ENCODE measurements around the gene FOXP2.
"Not testable (repeated sequence)": the region's sequence is repeated elsewhere in the genome, so short reads cannot be mapped to it uniquely, and the experiment has no call there.

FOXP2 gene

DNA sequence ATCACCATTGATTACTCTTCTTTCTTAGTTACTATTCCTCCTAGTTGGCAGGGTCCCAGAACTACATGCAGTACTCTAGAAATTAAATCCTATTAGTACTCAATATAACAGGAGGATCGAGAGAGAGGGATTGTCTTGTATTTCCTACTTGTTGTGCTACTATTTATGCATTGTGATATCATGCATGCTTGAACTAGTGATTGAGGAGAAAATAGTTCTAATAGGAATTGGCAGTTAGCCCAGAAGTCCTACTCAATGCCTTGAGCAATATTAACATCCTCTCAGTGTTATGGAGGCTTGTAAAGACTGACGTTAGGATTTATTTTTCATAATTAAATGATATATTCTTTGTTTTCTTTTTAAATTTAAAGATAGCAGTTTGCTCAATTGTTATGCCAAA, 67.4 kb downstream of the FOXP2 start:
- TF ChIP-seq EZH2phosphoT487 (IDR thresholded peaks at IDR 0.05; ENCODE audit: low read depth): no peak
- TF ChIP-seq, protein P1, sequence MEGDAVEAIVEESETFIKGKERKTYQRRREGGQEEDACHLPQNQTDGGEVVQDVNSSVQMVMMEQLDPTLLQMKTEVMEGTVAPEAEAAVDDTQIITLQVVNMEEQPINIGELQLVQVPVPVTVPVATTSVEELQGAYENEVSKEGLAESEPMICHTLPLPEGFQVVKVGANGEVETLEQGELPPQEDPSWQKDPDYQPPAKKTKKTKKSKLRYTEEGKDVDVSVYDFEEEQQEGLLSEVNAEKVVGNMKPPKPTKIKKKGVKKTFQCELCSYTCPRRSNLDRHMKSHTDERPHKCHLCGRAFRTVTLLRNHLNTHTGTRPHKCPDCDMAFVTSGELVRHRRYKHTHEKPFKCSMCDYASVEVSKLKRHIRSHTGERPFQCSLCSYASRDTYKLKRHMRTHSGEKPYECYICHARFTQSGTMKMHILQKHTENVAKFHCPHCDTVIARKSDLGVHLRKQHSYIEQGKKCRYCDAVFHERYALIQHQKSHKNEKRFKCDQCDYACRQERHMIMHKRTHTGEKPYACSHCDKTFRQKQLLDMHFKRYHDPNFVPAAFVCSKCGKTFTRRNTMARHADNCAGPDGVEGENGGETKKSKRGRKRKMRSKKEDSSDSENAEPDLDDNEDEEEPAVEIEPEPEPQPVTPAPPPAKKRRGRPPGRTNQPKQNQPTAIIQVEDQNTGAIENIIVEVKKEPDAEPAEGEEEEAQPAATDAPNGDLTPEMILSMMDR (IDR thresholded peaks at IDR 0.05; ENCODE audit: low read depth, low read length): no peak
- Histone ChIP-seq H3K9ac (ENCODE audit: low read length) (no peak overlapping the region), H3K27ac (ENCODE audit: low read length) (no peak overlapping the region), H2AFZ (ENCODE audit: low read depth, low read length) (no peak overlapping the region), H3K36me3 (replicated peaks; ENCODE audit: low read depth, low read length) (peaks cover 3% of the 10 kb centered on the region), H3K9me3 (ENCODE audit: insufficient read depth, low read length) (no peaks in the 10 kb centered on the region), H3K4me1 (ENCODE audit: low read length) (no peaks in the 10 kb centered on the region), H3K79me2 (ENCODE audit: low read length) (no peaks in the 10 kb centered on the region), H3K4me2 (ENCODE audit: low read length) (no peak overlapping the region), H3K4me3 (ENCODE audit: low read length) (no peak overlapping the region), H4K20me1 (ENCODE audit: insufficient read depth, low read length) (no peaks in the 10 kb centered on the region), H3K27me3 (ENCODE audit: low read depth, low read length) (no peaks in the 10 kb centered on the region)

DNA sequence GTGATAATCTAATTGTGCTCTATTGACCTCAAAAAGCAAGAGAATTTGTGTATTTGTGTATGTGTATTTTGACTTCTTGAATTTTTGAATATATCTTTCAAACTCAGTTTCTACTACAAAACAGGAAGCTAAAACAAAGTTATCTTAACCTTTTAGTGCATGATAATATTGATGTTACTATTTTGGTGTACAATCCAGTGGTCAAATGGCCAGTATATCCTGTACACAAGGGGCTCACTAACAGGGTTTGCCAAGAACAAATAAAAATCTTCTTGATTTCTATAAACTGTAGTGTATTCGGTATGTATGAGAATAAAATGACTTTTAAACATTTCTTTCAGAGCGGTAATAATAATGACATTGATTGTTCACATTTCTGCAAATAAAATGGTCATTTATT, 69.6 kb downstream of the FOXP2 start:
- Histone ChIP-seq H2AFZ (ENCODE audit: low read depth, low read length) (no peak overlapping the region), H3K27me3 (ENCODE audit: low read depth, low read length) (no peaks in the 10 kb centered on the region), H3K4me2 (ENCODE audit: low read length) (no peak overlapping the region), H3K27ac (ENCODE audit: low read length) (no peak overlapping the region), H3K4me3 (ENCODE audit: low read length) (no peak overlapping the region), H3K79me2 (ENCODE audit: low read length) (no peaks in the 10 kb centered on the region), H3K36me3 (replicated peaks; ENCODE audit: low read depth, low read length) (peaks cover 3% of the 10 kb centered on the region), H3K9me3 (ENCODE audit: insufficient read depth, low read length) (no peaks in the 10 kb centered on the region; the same call in 1 of the 2 replicates), H3K4me1 (ENCODE audit: low read length) (no peaks in the 10 kb centered on the region), H3K9ac (ENCODE audit: low read length) (no peak overlapping the region), H4K20me1 (ENCODE audit: insufficient read depth, low read length) (no peaks in the 10 kb centered on the region)
- TF ChIP-seq, protein P1 (IDR thresholded peaks at IDR 0.05; ENCODE audit: low read depth, low read length): no peak
- no peak for TF ChIP-seq EZH2phosphoT487 (IDR thresholded peaks at IDR 0.05; ENCODE audit: low read depth)

DNA sequence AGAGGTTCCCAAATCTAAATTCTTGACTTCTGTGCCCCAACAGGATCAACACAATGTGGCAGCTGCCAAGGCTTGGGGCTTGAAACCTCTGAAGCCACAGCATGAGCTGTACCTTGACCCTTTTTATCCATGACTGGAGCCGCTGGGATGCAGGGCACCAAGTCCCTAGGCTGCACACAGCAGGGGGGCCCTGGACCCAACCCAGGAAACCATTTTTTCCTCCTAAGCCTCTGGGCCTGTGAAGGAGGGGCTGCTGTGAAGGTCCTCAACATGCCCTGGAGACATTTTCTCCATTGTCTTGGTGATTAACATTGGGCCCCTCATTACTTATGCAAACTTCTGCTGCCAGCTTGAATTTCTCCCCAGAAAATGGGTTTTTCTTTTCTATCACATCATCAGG, 72.6 kb downstream of the FOXP2 start:
- no peaks in the 10 kb centered on the region for H4K20me1 ChIP-seq (ENCODE audit: insufficient read depth, low read length)
- no peaks in the 10 kb centered on the region for H3K4me1 ChIP-seq (ENCODE audit: low read length)
- H3K9ac ChIP-seq (ENCODE audit: low read length): no peak overlapping the region
- H3K4me3 ChIP-seq (ENCODE audit: low read length): no peak overlapping the region
- no peak overlapping the region for H3K4me2 ChIP-seq (ENCODE audit: low read length)
- H3K36me3 ChIP-seq (replicated peaks; ENCODE audit: low read depth, low read length): peaks cover 3% of the 10 kb centered on the region
- TF ChIP-seq, protein P1 (IDR thresholded peaks at IDR 0.05; ENCODE audit: low read depth, low read length): no peak
- TF ChIP-seq EZH2phosphoT487 (IDR thresholded peaks at IDR 0.05; ENCODE audit: low read depth): no peak
- no peaks in the 10 kb centered on the region; the same call in 1 of the 2 replicates for H3K9me3 ChIP-seq (ENCODE audit: insufficient read depth, low read length)
- H3K79me2 ChIP-seq (ENCODE audit: low read length): no peaks in the 10 kb centered on the region
- H3K27ac ChIP-seq (ENCODE audit: low read length): no peak overlapping the region
- H3K27me3 ChIP-seq (ENCODE audit: low read depth, low read length): no peaks in the 10 kb centered on the region
- H2AFZ ChIP-seq (ENCODE audit: low read depth, low read length): no peak overlapping the region

DNA sequence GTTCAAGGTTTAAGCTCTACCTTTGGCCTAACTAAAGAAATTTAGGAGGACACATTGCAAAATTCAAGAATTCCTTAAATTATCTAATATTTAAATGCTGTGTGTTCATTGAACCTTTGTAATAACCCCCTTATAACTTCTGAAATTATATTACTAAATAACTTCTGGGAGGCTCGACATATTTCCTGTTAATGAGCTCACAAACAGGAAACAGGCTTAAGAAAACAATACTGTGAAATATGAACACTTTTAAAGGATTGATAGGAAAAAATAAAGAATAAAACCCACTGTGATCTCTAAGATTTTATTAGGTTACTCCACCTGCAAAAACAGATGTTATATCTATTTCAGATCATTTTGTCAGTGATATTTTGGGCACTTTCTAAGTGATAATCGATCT, 74.1 kb downstream of the FOXP2 start:
- Histone ChIP-seq H3K4me3 (ENCODE audit: low read length) (no peak overlapping the region), H3K9me3 (ENCODE audit: insufficient read depth, low read length) (no peaks in the 10 kb centered on the region; the same call in 1 of the 2 replicates), H3K4me2 (ENCODE audit: low read length) (no peak overlapping the region), H3K27ac (ENCODE audit: low read length) (no peak overlapping the region), H3K4me1 (ENCODE audit: low read length) (no peaks in the 10 kb centered on the region), H3K27me3 (ENCODE audit: low read depth, low read length) (no peaks in the 10 kb centered on the region), H2AFZ (ENCODE audit: low read depth, low read length) (no peak overlapping the region), H3K36me3 (replicated peaks; ENCODE audit: low read depth, low read length) (peaks cover 3% of the 10 kb centered on the region), H3K79me2 (ENCODE audit: low read length) (no peaks in the 10 kb centered on the region), H4K20me1 (ENCODE audit: insufficient read depth, low read length) (no peaks in the 10 kb centered on the region), H3K9ac (ENCODE audit: low read length) (no peak overlapping the region)
- TF ChIP-seq, protein P1 (IDR thresholded peaks at IDR 0.05; ENCODE audit: low read depth, low read length): no peak
- no peak for TF ChIP-seq EZH2phosphoT487 (IDR thresholded peaks at IDR 0.05; ENCODE audit: low read depth)

DNA sequence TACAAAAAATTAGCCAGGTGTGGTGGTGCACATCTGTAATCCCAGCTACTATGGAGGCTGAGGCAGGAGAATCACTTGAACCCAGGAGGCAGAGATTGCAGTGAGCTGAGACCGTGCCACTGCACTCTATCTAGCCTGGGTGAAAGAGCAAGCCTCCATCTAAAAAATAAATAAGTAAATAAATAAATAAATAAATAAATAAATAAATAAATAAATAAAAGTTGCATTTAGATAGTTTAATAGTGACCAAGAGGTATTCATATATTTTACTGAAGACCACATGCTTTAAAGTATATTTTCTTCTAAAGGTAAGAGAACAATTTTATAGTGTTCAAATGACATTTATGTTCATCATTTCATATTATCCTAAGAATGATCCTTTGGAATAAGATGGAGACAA, 82.9 kb downstream of the FOXP2 start:
- H3K4me2 ChIP-seq (ENCODE audit: low read length); H3K79me2 ChIP-seq (ENCODE audit: low read length); H3K36me3 ChIP-seq (replicated peaks; ENCODE audit: low read depth, low read length); H3K4me3 ChIP-seq (ENCODE audit: low read length); H4K20me1 ChIP-seq (ENCODE audit: insufficient read depth, low read length); H3K27me3 ChIP-seq (ENCODE audit: low read depth, low read length); H3K9me3 ChIP-seq (ENCODE audit: insufficient read depth, low read length); H3K27ac ChIP-seq (ENCODE audit: low read length); H2AFZ ChIP-seq (ENCODE audit: low read depth, low read length); H3K9ac ChIP-seq (ENCODE audit: low read length); H3K4me1 ChIP-seq (ENCODE audit: low read length): not testable (repeated sequence)
